ENCODE data around the gene FSD1. TPM values are rescaled to one million over a fixed set of nuclear protein-coding genes. Genes with fewer than 3 reads are reported as not detected.
"Not testable (repeated sequence)": the region's sequence is repeated elsewhere in the genome, so short reads cannot be mapped to it uniquely, and the experiment has no call there.

The FSD1 gene
- total RNA-seq, 2 experiments from 2014 or later = 16.3 to 19.9 TPM

GRCh38 chr19:4279267-4279529, 25.2 kb upstream of the FSD1 start:
- ChIA-PET CTCF (interaction anchor here (1.0 to 1.6 kb wide), 2 partner anchors 12 to 68 kb away, joined by 3 to 6 read pairs; no protein-coding TSS in a partner anchor), POLR2A (no interaction called here)

GRCh38 chr19:4279530-4280422, 24.6 kb upstream of the FSD1 start:
- ChIA-PET POLR2A (no interaction called here), CTCF (interaction anchor here (1.0 to 1.6 kb wide), 2 partner anchors 12 to 68 kb away, joined by 3 to 6 read pairs; no protein-coding TSS in a partner anchor)

GRCh38 chr19:4284176-4284958, 20.0 kb upstream of the FSD1 start:
- ChIA-PET POLR2A (no interaction called here), CTCF (no interaction called here)

- POLR2A ChIA-PET = interaction anchor here (0.7 kb wide), 1 partner anchor 176 kb away, joined by 3 read pairs; no protein-coding TSS in a partner anchor
- CTCF ChIA-PET = interaction anchor here (0.6 kb wide), 1 partner anchor 26 kb away, joined by 6 read pairs; no protein-coding TSS in a partner anchor
Measured at GRCh38 chr19:4284974-4285373, 19.4 kb upstream of the FSD1 start.

- CTCF ChIA-PET, POLR2A ChIA-PET: not testable (repeated sequence)
Measured at GRCh38 chr19:4286141-4286540, 18.3 kb upstream of the FSD1 start.

GRCh38 chr19:4288091-4288777, 16.2 kb upstream of the FSD1 start:
- CTCF ChIA-PET = interaction anchor here (0.6 kb wide), 1 partner anchor 42 kb away, joined by 4 read pairs; no protein-coding TSS in a partner anchor
- POLR2A ChIA-PET = no interaction called here

- CTCF ChIA-PET = interaction anchor here (1.1 kb wide), 1 partner anchor 62 kb away, joined by 3 read pairs; no protein-coding TSS in a partner anchor
- POLR2A ChIA-PET = no interaction called here
Measured at GRCh38 chr19:4291184-4291732, 13.1 kb upstream of the FSD1 start.

- CTCF ChIA-PET = interaction anchor here (1.1 kb wide), 1 partner anchor 61 kb away, joined by 3 read pairs; no protein-coding TSS in a partner anchor
- POLR2A ChIA-PET = no interaction called here
Measured at GRCh38 chr19:4292515-4292914, 11.9 kb upstream of the FSD1 start.

GRCh38 chr19:4294389-4294788, 10.0 kb upstream of the FSD1 start:
- ChIA-PET CTCF (interaction anchor here (0.8 kb wide), 1 partner anchor 27 kb away, joined by 4 read pairs; no protein-coding TSS in a partner anchor), POLR2A (no interaction called here)

- CTCF ChIA-PET = no interaction called here
- POLR2A ChIA-PET = no interaction called here
Measured at GRCh38 chr19:4295972-4296771, 8.2 kb upstream of the FSD1 start.

- POLR2A ChIA-PET = no interaction called here
Measured at GRCh38 chr19:4297901-4298809, 6.2 kb upstream of the FSD1 start.

GRCh38 chr19:4298810-4299550, 5.4 kb upstream of the FSD1 start:
- POLR2A ChIA-PET = no interaction called here
- CTCF ChIA-PET = interaction anchor here (1.0 kb wide), 1 partner anchor 14 kb away, joined by 3 read pairs; no protein-coding TSS in a partner anchor

More at GRCh38 chr19:4297901-4298809, 6.2 kb upstream of the FSD1 start:
- CTCF ChIA-PET = interaction anchor here (1.0 kb wide), 1 partner anchor 15 kb away, joined by 3 read pairs; no protein-coding TSS in a partner anchor

- POLR2A ChIA-PET = no interaction called here
- CTCF ChIA-PET = no interaction called here
Measured at GRCh38 chr19:4300589-4300988, 3.8 kb upstream of the FSD1 start.

GRCh38 chr19:4301590-4302242, 2.7 kb upstream of the FSD1 start:
- ChIA-PET POLR2A (interaction anchor here (0.6 kb wide), 1 partner anchor 1117 kb away, joined by 4 read pairs; no protein-coding TSS in a partner anchor), CTCF (no interaction called here)

- CTCF ChIA-PET = no interaction called here
- POLR2A ChIA-PET = interaction anchor here (0.6 kb wide), 1 partner anchor 1118 kb away, joined by 4 read pairs; no protein-coding TSS in a partner anchor
Measured at GRCh38 chr19:4302243-4302640, 2.2 kb upstream of the FSD1 start, which contains the start of gene TMIGD2. Gene TMIGD2 (minus strand): TSS chr19:4302389. CDS start chr19:4302385, 4 bp downstream.
